ENCODE measurements around the gene ZNRF3. TPM values are rescaled to one million over a fixed set of nuclear protein-coding genes. Genes with fewer than 3 reads are reported as not detected.

The ZNRF3 gene
- total and polyA plus RNA-seq, 2 experiments from 2014 or later: 11.1 to 32.2 TPM

GRCh38 chr22:28889478-28890024 lies 6.2 kb downstream of the ZNRF3 start (continued):
- TF ChIP-seq ZNF462 (CRISPR knock-in tag; IDR thresholded peaks at IDR 0.05): no peak
- no peak for TF ChIP-seq CTCF (conservative IDR thresholded peaks at IDR 0.05; ENCODE audit: low read depth in 2 of 2)
- TF ChIP-seq JUNB (IDR thresholded peaks at IDR 0.05; ENCODE audit: unreplicated experiment): no peak
- no peak for TF ChIP-seq NANOG (IDR thresholded peaks at IDR 0.05; ENCODE audit: borderline replicate concordance)
- TF ChIP-seq, protein P1, sequence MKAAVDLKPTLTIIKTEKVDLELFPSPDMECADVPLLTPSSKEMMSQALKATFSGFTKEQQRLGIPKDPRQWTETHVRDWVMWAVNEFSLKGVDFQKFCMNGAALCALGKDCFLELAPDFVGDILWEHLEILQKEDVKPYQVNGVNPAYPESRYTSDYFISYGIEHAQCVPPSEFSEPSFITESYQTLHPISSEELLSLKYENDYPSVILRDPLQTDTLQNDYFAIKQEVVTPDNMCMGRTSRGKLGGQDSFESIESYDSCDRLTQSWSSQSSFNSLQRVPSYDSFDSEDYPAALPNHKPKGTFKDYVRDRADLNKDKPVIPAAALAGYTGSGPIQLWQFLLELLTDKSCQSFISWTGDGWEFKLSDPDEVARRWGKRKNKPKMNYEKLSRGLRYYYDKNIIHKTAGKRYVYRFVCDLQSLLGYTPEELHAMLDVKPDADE (IDR thresholded peaks at IDR 0.05): no peak
- TF ChIP-seq EZH2phosphoT487 (IDR thresholded peaks at IDR 0.05; ENCODE audit: unreplicated experiment): no peak
- TF ChIP-seq CREB1 (CRISPR knock-in tag; IDR thresholded peaks at IDR 0.05; ENCODE audit: low read depth): no peak
- no peak for TF ChIP-seq STAT1 (IDR thresholded peaks at IDR 0.05; ENCODE audit: unreplicated experiment)
